Activated naive CD4-positive, alpha-beta T cell treated with anti-CD3 and anti-CD28 coated beads for 36 hours (primary cell): ENCODE results near the gene GPRC5A. TPM values are rescaled to one million over a fixed set of nuclear protein-coding genes. Genes with fewer than 3 reads are reported as not detected.

Experiments used
- CTCF ChIA-PET: fragments of 350-600 bp; sonication (Branson Sonifier 250); formaldehyde crosslinking; loops from one replicate; lab custom pipeline; 2021; ENCODE audit warnings: antibody characterized with exemption; lab: Charles Lee
- DNase-seq: peaks from one replicate; pipeline ENCODE4 v3.0.0-alpha.2; 2020
- H3K27ac Mint-ChIP-seq: one replicate; pipeline ENCODE4 v1.8.0; 2021; ENCODE audit warnings: mild to moderate bottlenecking, mixed read lengths
- H3K27me3 Mint-ChIP-seq: one replicate; pipeline ENCODE4 v1.8.0; 2021; ENCODE audit warnings: low read depth, mixed read lengths
- H3K36me3 Mint-ChIP-seq: one replicate; pipeline ENCODE4 v1.8.0; 2021; ENCODE audit warnings: low read depth, mixed read lengths
- H3K4me1 Mint-ChIP-seq: one replicate; pipeline ENCODE4 v1.8.0; 2021; ENCODE audit warnings: low read depth, mixed read lengths
- H3K4me3 Mint-ChIP-seq: one replicate; pipeline ENCODE4 v1.8.0; 2021; ENCODE audit warnings: mild to moderate bottlenecking, moderate library complexity, mixed read lengths
- H3K9me3 Mint-ChIP-seq: one replicate; pipeline ENCODE4 v1.8.0; 2021; ENCODE audit warnings: mixed read lengths
- intact Hi-C: fragments of 100-400 bp; cut with micrococcal nuclease; formaldehyde crosslinking; loops from one replicate; pipeline ENCODE4 v1.15.1; 2023
- total RNA-seq, 2 experiments: library from RNA; stranded (reverse); gene quantifications; one replicate each; pipeline ENCODE4 v1.2.3, GENCODE V29; 2021

Gene GPRC5A
- total RNA-seq, 2 experiments from 2014 or later: 0.24 to 0.64 TPM

GRCh38 chr12:12933742-12934141, 42.4 kb downstream of the GPRC5A start:
- no peak overlapping the region for H3K27ac Mint-ChIP-seq
- H3K27me3 Mint-ChIP-seq: no peaks in the 10 kb centered on the region
- CTCF ChIA-PET: no interaction called here
- no peaks in the 10 kb centered on the region for H3K36me3 Mint-ChIP-seq
- no peak overlapping the region for H3K4me3 Mint-ChIP-seq
- H3K9me3 Mint-ChIP-seq: no peaks in the 10 kb centered on the region
- DNase-seq: no peak
- no peaks in the 10 kb centered on the region for H3K4me1 Mint-ChIP-seq
- intact Hi-C loops: no loop called here

GRCh38 chr12:12934556-12934955, 43.2 kb downstream of the GPRC5A start:
- Mint-ChIP-seq H3K27ac (no peak overlapping the region), H3K36me3 (no peaks in the 10 kb centered on the region), H3K9me3 (no peaks in the 10 kb centered on the region), H3K27me3 (no peaks in the 10 kb centered on the region), H3K4me3 (no peak overlapping the region), H3K4me1 (no peaks in the 10 kb centered on the region)
- intact Hi-C loops: no loop called here
- no peak for DNase-seq
- CTCF ChIA-PET: no interaction called here

- Mint-ChIP-seq H3K36me3 (no peaks in the 10 kb centered on the region), H3K9me3 (no peaks in the 10 kb centered on the region), H3K27ac (no peak overlapping the region), H3K4me3 (no peak overlapping the region), H3K27me3 (no peaks in the 10 kb centered on the region), H3K4me1 (no peaks in the 10 kb centered on the region)
- CTCF ChIA-PET: no interaction called here
- intact Hi-C loops: no loop called here
- DNase-seq: no peak
Measured at GRCh38 chr12:12936983-12937491, 45.7 kb downstream of the GPRC5A start.

GRCh38 chr12:12938541-12938940, 47.2 kb downstream of the GPRC5A start:
- H3K36me3 Mint-ChIP-seq: no peaks in the 10 kb centered on the region
- DNase-seq: no peak
- intact Hi-C loops: no loop called here
- H3K4me3 Mint-ChIP-seq: no peak overlapping the region
- H3K9me3 Mint-ChIP-seq: no peaks in the 10 kb centered on the region
- no peaks in the 10 kb centered on the region for H3K27me3 Mint-ChIP-seq
- CTCF ChIA-PET: interaction anchor here (0.7 kb wide), 1 partner anchor 250 kb away, joined by 3 read pairs; no protein-coding TSS in a partner anchor
- H3K4me1 Mint-ChIP-seq: no peaks in the 10 kb centered on the region
- H3K27ac Mint-ChIP-seq: no peak overlapping the region

- Mint-ChIP-seq H3K9me3 (no peaks in the 10 kb centered on the region), H3K27me3 (no peaks in the 10 kb centered on the region), H3K4me1 (no peaks in the 10 kb centered on the region), H3K27ac (no peak overlapping the region), H3K4me3 (no peak overlapping the region), H3K36me3 (no peaks in the 10 kb centered on the region)
- intact Hi-C loops: no loop called here
- CTCF ChIA-PET: no interaction called here
- no peak for DNase-seq
Measured at GRCh38 chr12:12939888-12940287, 48.5 kb downstream of the GPRC5A start.

- no peaks in the 10 kb centered on the region for H3K9me3 Mint-ChIP-seq
- intact Hi-C loops: no loop called here
- CTCF ChIA-PET: interaction anchor here (0.5 to 1.5 kb wide), 3 partner anchors 26 to 266 kb away, joined by 3 read pairs; no protein-coding TSS in a partner anchor
Measured at GRCh38 chr12:12941450-12942350, 50.3 kb downstream of the GPRC5A start.

GRCh38 chr12:12943586-12944260, 52.4 kb downstream of the GPRC5A start:
- no peaks in the 10 kb centered on the region for H3K9me3 Mint-ChIP-seq
- CTCF ChIA-PET: interaction anchor here (0.5 kb wide), 1 partner anchor 52 kb away, joined by 3 read pairs; the partner anchor contains the start of gene GPRC5A
- DNase-seq: no peak
- H3K36me3 Mint-ChIP-seq: no peaks in the 10 kb centered on the region
- no peak overlapping the region for H3K4me3 Mint-ChIP-seq
- no peaks in the 10 kb centered on the region for H3K4me1 Mint-ChIP-seq
- intact Hi-C loops: no loop called here
- H3K27me3 Mint-ChIP-seq: no peaks in the 10 kb centered on the region
- no peak overlapping the region for H3K27ac Mint-ChIP-seq

More at GRCh38 chr12:12941450-12942350, 50.3 kb downstream of the GPRC5A start:
- no peak for DNase-seq
- Mint-ChIP-seq H3K4me3 (no peak overlapping the region), H3K4me1 (no peaks in the 10 kb centered on the region), H3K27ac (no peak overlapping the region), H3K36me3 (no peaks in the 10 kb centered on the region), H3K27me3 (no peaks in the 10 kb centered on the region)

- H3K4me1 Mint-ChIP-seq: no peaks in the 10 kb centered on the region
- no peak overlapping the region for H3K27ac Mint-ChIP-seq
- no peak for DNase-seq
- CTCF ChIA-PET: no interaction called here
- H3K4me3 Mint-ChIP-seq: no peak overlapping the region
- intact Hi-C loops: no loop called here
- no peaks in the 10 kb centered on the region for H3K27me3 Mint-ChIP-seq
- H3K9me3 Mint-ChIP-seq: no peaks in the 10 kb centered on the region
- H3K36me3 Mint-ChIP-seq: no peaks in the 10 kb centered on the region
Measured at GRCh38 chr12:12945591-12945990, 54.2 kb downstream of the GPRC5A start.

- Mint-ChIP-seq H3K36me3 (no peaks in the 10 kb centered on the region), H3K9me3 (no peaks in the 10 kb centered on the region), H3K4me3 (no peak overlapping the region), H3K27me3 (no peaks in the 10 kb centered on the region), H3K27ac (no peak overlapping the region), H3K4me1 (no peaks in the 10 kb centered on the region)
- intact Hi-C loops: no loop called here
- CTCF ChIA-PET: interaction anchor here (0.6 to 0.7 kb wide), 2 partner anchors 265 to 1383 kb away, joined by 4 to 5 read pairs; no protein-coding TSS in a partner anchor
- DNase-seq: no peak
Measured at GRCh38 chr12:12946686-12947355, 55.5 kb downstream of the GPRC5A start.

GRCh38 chr12:12947902-12948301, 56.5 kb downstream of the GPRC5A start:
- Mint-ChIP-seq H3K4me1 (no peaks in the 10 kb centered on the region), H3K9me3 (no peaks in the 10 kb centered on the region), H3K27me3 (no peaks in the 10 kb centered on the region), H3K4me3 (no peak overlapping the region), H3K27ac (no peak overlapping the region), H3K36me3 (no peaks in the 10 kb centered on the region)
- CTCF ChIA-PET: interaction anchor here (0.9 to 1.0 kb wide), 2 partner anchors 10 to 308 kb away, joined by 3 read pairs; no protein-coding TSS in a partner anchor
- DNase-seq: no peak
- intact Hi-C loops: no loop called here

- no peak for DNase-seq
- H3K9me3 Mint-ChIP-seq: no peaks in the 10 kb centered on the region
- CTCF ChIA-PET: no interaction called here
- H3K4me1 Mint-ChIP-seq: no peaks in the 10 kb centered on the region
- H3K4me3 Mint-ChIP-seq: no peak overlapping the region
- intact Hi-C loops: no loop called here
- no peaks in the 10 kb centered on the region for H3K27me3 Mint-ChIP-seq
- H3K36me3 Mint-ChIP-seq: no peaks in the 10 kb centered on the region
- no peak overlapping the region for H3K27ac Mint-ChIP-seq
Measured at GRCh38 chr12:12951504-12951903, 60.1 kb downstream of the GPRC5A start.

- Mint-ChIP-seq H3K9me3 (no peaks in the 10 kb centered on the region), H3K27ac (no peak within 1 kb of the TSS), H3K27me3 (no peaks in the 10 kb centered on the region), H3K4me3 (no peak within 1 kb of the TSS), H3K36me3 (no peaks in the 10 kb centered on the region), H3K4me1 (no peaks in the 10 kb centered on the region)
- DNase-seq: no peak
- intact Hi-C loops: no loop called here
- CTCF ChIA-PET: interaction anchor here (0.5 kb wide), 1 partner anchor 153 kb away, joined by 3 read pairs; no protein-coding TSS in a partner anchor
Measured at GRCh38 chr12:12952036-12952435, 60.7 kb downstream of the GPRC5A start, which contains the start of gene GPRC5D. GPRC5D (minus strand) TSS chr12:12952170; CDS start chr12:12950384, 1,786 bp downstream.
